SK-N-SH treated with all-trans-retinoic acid at 6 μM for 48 hours (cell line): ENCODE measurements around the gene MICAL1.

ENCODE experiments used
- ATAC-seq: fragments of 200-7000 bp; cut with Tn5 transposase; 3 replicates; pipeline ENCODE4 v1.9.1; 2020; ENCODE audit warnings: mild to moderate bottlenecking, moderate library complexity
- ARNTL ChIP-seq: fragments of 450-650 bp; formaldehyde crosslinking; IDR thresholded peaks from 2 replicates; pipeline ENCODE4 v1.5.0; 2020; ENCODE audit warnings: low read depth, mild to moderate bottlenecking, moderate library complexity, borderline replicate concordance
- CSDC2 ChIP-seq: fragments of 250-450 bp; sonication (Bioruptor Pico); IDR thresholded peaks from 2 replicates; pipeline ENCODE4 v1.5.0; 2020; ENCODE audit warnings: mild to moderate bottlenecking, moderate library complexity
- ESRRG ChIP-seq: fragments of 250-450 bp; sonication (Bioruptor Pico); IDR thresholded peaks from 2 replicates; pipeline ENCODE4 v1.6.1; 2021; ENCODE audit warnings: mild to moderate bottlenecking
- GLIS3 ChIP-seq: fragments of 250-450 bp; sonication (Bioruptor Pico); IDR thresholded peaks from 2 replicates; pipeline ENCODE4 v1.5.0; 2020; ENCODE audit warnings: mild to moderate bottlenecking, moderate library complexity
- ISL1 ChIP-seq: fragments of 250-450 bp; sonication (Bioruptor Pico); IDR thresholded peaks from 2 replicates; pipeline ENCODE4 v2.1.2; 2022; ENCODE audit warnings: mild to moderate bottlenecking, moderate library complexity
- OSR1 ChIP-seq: fragments of 250-450 bp; sonication (Bioruptor Pico); IDR thresholded peaks from 2 replicates; pipeline ENCODE4 v1.8.0; 2022; ENCODE audit warnings: moderate library complexity, mild to moderate bottlenecking, inconsistent platforms
- PPARA ChIP-seq: fragments of 250-450 bp; sonication (Bioruptor Pico); IDR thresholded peaks from 2 replicates; pipeline ENCODE4 v1.5.0; 2020; ENCODE audit warnings: mild to moderate bottlenecking, borderline replicate concordance
- RARB ChIP-seq: fragments of 250-450 bp; sonication (Bioruptor Pico); IDR thresholded peaks from 2 replicates; pipeline ENCODE4 v1.8.0; 2021; ENCODE audit warnings: mild to moderate bottlenecking, moderate library complexity
- SNAI2 ChIP-seq: fragments of 250-450 bp; sonication (Bioruptor Pico); IDR thresholded peaks from 2 replicates; pipeline ENCODE4 v1.5.0; 2020; ENCODE audit warnings: mild to moderate bottlenecking, moderate library complexity
- TCF4 ChIP-seq: fragments of 250-450 bp; sonication (Bioruptor Pico); IDR thresholded peaks from 2 replicates; pipeline ENCODE4 v1.8.0; 2021; ENCODE audit warnings: mild to moderate bottlenecking, moderate library complexity, borderline replicate concordance
- TOX ChIP-seq: fragments of 250-450 bp; sonication (Bioruptor Pico); IDR thresholded peaks from 2 replicates; pipeline ENCODE4 v1.8.0; 2021; ENCODE audit warnings: mild to moderate bottlenecking, moderate library complexity, borderline replicate concordance
- ZC3H10 ChIP-seq: fragments of 250-450 bp; sonication (Bioruptor Pico); IDR thresholded peaks from 2 replicates; pipeline ENCODE4 v1.5.1; 2021; ENCODE audit warnings: mild to moderate bottlenecking, moderate library complexity
- ZFP3 ChIP-seq: fragments of 250-450 bp; sonication (Bioruptor Pico); IDR thresholded peaks from 2 replicates; pipeline ENCODE4 v1.5.0; 2020; ENCODE audit warnings: mild to moderate bottlenecking, moderate library complexity
- ZFP30 ChIP-seq: fragments of 450-650 bp; formaldehyde crosslinking; IDR thresholded peaks from 2 replicates; pipeline ENCODE4 v1.5.0; 2022; ENCODE audit warnings: mild to moderate bottlenecking, moderate library complexity
- ZNF565 ChIP-seq: fragments of 450-650 bp; formaldehyde crosslinking; conservative IDR thresholded peaks from 2 replicates; pipeline ENCODE4 v1.5.0; 2020; ENCODE audit warnings: low read depth, mild to moderate bottlenecking, moderate library complexity
- TF ChIP-seq, protein P1 (sequence below): fragments of 250-450 bp; sonication (Bioruptor Pico); IDR thresholded peaks from 2 replicates; pipeline ENCODE4 v1.5.1; 2020; ENCODE audit warnings: low read depth, mild to moderate bottlenecking, moderate library complexity
- TF ChIP-seq, protein P2 (sequence below): fragments of 250-450 bp; sonication (Bioruptor Pico); IDR thresholded peaks from 2 replicates; pipeline ENCODE4 v1.5.1; 2021; ENCODE audit warnings: mild to moderate bottlenecking, moderate library complexity
- TF ChIP-seq, protein P3 (sequence below): fragments of 250-450 bp; sonication (Bioruptor Pico); IDR thresholded peaks from 2 replicates; pipeline ENCODE4 v1.8.0; 2021; ENCODE audit warnings: low read depth, mild to moderate bottlenecking, moderate library complexity, borderline replicate concordance
- TF ChIP-seq, protein P4 (sequence below): fragments of 250-450 bp; sonication (Bioruptor Pico); IDR thresholded peaks from 2 replicates; pipeline ENCODE4 v1.5.0; 2020; ENCODE audit warnings: mild to moderate bottlenecking, moderate library complexity
- TF ChIP-seq, protein P5 (sequence below): fragments of 250-450 bp; sonication (Bioruptor Pico); IDR thresholded peaks from 2 replicates; pipeline ENCODE4 v1.8.0; 2020; ENCODE audit warnings: mild to moderate bottlenecking, moderate library complexity, borderline replicate concordance

Gene MICAL1

DNA sequence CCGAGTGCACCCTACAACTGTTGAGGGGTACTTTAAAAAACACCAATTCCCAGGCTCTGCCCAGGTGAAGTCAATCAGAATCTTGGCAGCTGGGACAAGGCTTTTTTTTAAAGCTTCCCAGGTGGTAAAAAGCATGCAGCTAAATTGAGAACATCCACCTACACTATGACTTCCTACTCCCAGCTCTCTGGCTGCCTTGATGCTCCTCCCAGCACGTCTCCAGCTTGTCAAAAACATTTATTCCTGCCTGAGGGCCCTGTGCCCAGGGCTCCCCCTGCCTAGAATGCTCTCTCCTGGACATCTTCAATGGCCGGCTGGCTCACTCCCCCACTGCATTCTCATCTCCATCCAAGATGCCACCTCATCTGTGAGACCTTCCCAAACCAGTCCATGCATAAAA, 17.5 kb upstream of the MICAL1 start:
- ATAC-seq: no peak
- TF ChIP-seq ZFP30 (CRISPR knock-in tag) (no peak), ARNTL (CRISPR knock-in tag) (no peak), SNAI2 (CRISPR knock-in tag) (no peak), TOX (CRISPR knock-in tag) (no peak), ZFP3 (CRISPR knock-in tag) (no peak), PPARA (CRISPR knock-in tag) (no peak), ESRRG (CRISPR knock-in tag) (no peak), ZC3H10 (CRISPR knock-in tag) (no peak), RARB (CRISPR knock-in tag) (no peak), ISL1 (CRISPR knock-in tag) (no peak), GLIS3 (CRISPR knock-in tag) (no peak), OSR1 (CRISPR knock-in tag) (no peak), CSDC2 (CRISPR knock-in tag) (no peak)
- TF ChIP-seq, protein P1, sequence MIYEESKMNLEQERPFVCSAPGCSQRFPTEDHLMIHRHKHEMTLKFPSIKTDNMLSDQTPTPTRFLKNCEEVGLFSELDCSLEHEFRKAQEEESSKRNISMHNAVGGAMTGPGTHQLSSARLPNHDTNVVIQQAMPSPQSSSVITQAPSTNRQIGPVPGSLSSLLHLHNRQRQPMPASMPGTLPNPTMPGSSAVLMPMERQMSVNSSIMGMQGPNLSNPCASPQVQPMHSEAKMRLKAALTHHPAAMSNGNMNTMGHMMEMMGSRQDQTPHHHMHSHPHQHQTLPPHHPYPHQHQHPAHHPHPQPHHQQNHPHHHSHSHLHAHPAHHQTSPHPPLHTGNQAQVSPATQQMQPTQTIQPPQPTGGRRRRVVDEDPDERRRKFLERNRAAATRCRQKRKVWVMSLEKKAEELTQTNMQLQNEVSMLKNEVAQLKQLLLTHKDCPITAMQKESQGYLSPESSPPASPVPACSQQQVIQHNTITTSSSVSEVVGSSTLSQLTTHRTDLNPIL (CRISPR knock-in tag): no peak
- TF ChIP-seq, protein P2, sequence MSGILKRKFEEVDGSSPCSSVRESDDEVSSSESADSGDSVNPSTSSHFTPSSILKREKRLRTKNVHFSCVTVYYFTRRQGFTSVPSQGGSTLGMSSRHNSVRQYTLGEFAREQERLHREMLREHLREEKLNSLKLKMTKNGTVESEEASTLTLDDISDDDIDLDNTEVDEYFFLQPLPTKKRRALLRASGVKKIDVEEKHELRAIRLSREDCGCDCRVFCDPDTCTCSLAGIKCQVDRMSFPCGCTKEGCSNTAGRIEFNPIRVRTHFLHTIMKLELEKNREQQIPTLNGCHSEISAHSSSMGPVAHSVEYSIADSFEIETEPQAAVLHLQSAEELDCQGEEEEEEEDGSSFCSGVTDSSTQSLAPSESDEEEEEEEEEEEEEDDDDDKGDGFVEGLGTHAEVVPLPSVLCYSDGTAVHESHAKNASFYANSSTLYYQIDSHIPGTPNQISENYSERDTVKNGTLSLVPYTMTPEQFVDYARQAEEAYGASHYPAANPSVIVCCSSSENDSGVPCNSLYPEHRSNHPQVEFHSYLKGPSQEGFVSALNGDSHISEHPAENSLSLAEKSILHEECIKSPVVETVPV: no peak
- TF ChIP-seq, protein P3, sequence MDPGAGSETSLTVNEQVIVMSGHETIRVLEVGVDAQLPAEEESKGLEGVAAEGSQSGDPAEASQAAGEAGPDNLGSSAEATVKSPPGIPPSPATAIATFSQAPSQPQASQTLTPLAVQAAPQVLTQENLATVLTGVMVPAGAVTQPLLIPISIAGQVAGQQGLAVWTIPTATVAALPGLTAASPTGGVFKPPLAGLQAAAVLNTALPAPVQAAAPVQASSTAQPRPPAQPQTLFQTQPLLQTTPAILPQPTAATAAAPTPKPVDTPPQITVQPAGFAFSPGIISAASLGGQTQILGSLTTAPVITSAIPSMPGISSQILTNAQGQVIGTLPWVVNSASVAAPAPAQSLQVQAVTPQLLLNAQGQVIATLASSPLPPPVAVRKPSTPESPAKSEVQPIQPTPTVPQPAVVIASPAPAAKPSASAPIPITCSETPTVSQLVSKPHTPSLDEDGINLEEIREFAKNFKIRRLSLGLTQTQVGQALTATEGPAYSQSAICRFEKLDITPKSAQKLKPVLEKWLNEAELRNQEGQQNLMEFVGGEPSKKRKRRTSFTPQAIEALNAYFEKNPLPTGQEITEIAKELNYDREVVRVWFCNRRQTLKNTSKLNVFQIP (CRISPR knock-in tag): no peak
- TF ChIP-seq, protein P4, sequence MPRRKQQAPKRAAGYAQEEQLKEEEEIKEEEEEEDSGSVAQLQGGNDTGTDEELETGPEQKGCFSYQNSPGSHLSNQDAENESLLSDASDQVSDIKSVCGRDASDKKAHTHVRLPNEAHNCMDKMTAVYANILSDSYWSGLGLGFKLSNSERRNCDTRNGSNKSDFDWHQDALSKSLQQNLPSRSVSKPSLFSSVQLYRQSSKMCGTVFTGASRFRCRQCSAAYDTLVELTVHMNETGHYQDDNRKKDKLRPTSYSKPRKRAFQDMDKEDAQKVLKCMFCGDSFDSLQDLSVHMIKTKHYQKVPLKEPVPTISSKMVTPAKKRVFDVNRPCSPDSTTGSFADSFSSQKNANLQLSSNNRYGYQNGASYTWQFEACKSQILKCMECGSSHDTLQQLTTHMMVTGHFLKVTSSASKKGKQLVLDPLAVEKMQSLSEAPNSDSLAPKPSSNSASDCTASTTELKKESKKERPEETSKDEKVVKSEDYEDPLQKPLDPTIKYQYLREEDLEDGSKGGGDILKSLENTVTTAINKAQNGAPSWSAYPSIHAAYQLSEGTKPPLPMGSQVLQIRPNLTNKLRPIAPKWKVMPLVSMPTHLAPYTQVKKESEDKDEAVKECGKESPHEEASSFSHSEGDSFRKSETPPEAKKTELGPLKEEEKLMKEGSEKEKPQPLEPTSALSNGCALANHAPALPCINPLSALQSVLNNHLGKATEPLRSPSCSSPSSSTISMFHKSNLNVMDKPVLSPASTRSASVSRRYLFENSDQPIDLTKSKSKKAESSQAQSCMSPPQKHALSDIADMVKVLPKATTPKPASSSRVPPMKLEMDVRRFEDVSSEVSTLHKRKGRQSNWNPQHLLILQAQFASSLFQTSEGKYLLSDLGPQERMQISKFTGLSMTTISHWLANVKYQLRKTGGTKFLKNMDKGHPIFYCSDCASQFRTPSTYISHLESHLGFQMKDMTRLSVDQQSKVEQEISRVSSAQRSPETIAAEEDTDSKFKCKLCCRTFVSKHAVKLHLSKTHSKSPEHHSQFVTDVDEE (CRISPR knock-in tag): no peak

DNA sequence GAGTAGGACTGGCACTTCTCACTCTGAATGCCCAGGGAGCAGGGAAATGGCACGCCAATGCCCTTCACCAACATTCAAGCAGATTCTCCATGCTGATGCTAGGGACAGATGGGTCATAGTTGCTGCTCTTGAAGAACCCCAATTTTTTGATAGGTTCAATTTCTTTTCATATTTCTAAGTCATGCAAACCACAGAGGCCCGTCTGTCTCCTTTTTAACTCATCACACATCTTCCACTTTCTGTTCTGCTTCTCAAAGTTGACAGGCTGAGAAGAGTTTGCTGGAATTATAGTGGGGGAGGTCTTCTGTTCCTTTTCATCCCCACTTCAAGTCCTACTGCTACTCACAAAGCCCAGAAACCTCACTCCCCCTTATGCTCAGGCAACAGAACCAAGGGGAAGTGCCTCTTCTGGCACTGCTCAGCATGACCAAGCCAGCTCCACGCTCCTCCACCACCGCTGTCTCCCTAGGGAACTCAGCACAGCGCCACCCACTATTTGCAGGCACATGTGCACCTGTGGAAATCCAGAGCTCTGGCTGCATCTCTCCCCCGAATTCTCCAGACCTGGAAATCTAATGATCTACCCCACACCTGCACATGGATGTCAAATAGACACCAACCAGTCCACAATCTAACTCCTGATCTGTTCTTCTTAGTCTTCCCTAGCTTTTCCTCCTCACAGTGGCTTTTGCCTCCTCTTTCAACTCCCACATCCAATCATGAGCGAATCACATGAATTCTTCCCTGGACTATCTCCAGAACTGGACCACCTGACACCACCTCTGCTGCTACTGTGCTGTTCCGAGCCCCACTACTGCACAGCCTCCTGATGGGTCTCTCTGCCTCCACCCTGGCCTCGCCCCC, 16.8 kb upstream of the MICAL1 start:
- TF ChIP-seq ESRRG (CRISPR knock-in tag): no peak
- no peak for TF ChIP-seq ISL1 (CRISPR knock-in tag)
- no peak for TF ChIP-seq ZFP3 (CRISPR knock-in tag)
- no peak for TF ChIP-seq ZNF565 (CRISPR knock-in tag)
- no peak for TF ChIP-seq TCF4 (CRISPR knock-in tag)
- TF ChIP-seq SNAI2 (CRISPR knock-in tag): no peak
- TF ChIP-seq, protein P5, sequence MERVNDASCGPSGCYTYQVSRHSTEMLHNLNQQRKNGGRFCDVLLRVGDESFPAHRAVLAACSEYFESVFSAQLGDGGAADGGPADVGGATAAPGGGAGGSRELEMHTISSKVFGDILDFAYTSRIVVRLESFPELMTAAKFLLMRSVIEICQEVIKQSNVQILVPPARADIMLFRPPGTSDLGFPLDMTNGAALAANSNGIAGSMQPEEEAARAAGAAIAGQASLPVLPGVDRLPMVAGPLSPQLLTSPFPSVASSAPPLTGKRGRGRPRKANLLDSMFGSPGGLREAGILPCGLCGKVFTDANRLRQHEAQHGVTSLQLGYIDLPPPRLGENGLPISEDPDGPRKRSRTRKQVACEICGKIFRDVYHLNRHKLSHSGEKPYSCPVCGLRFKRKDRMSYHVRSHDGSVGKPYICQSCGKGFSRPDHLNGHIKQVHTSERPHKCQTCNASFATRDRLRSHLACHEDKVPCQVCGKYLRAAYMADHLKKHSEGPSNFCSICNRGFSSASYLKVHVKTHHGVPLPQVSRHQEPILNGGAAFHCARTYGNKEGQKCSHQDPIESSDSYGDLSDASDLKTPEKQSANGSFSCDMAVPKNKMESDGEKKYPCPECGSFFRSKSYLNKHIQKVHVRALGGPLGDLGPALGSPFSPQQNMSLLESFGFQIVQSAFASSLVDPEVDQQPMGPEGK (CRISPR knock-in tag): no peak
- TF ChIP-seq CSDC2 (CRISPR knock-in tag): no peak
- no peak for ATAC-seq
